ENCODE data around the gene ARHGAP24.

The ARHGAP24 gene

DNA sequence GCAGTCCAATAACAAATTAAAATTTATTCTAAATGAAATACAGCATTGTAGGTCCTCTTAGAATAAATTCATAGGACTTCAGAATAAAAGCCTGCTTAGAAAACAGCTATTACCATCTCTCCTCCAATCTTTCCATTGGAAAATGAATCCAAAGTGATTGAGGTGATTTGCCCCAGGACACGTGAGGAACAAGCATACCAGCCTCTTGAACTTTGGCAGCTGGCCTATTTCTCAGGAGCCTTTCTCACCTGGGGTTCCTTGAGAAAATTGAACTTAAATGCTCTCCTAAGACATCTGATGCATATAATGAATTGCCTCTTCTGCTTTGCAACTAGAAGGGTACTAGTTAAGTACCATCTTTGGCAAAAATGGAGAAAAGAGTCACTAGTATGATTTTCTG lies 13.5 kb downstream of the ARHGAP24 start:
- no peak for TF ChIP-seq CTBP1 (IDR thresholded peaks at IDR 0.05; ENCODE audit: borderline replicate concordance)
- no peak for TF ChIP-seq NFRKB (IDR thresholded peaks at IDR 0.05)
- TF ChIP-seq ZNF384 (IDR thresholded peaks at IDR 0.05): no peak
- TF ChIP-seq LEF1 (IDR thresholded peaks at IDR 0.05; ENCODE audit: borderline replicate concordance): no peak
- TF ChIP-seq FOXK2 (IDR thresholded peaks at IDR 0.05): no peak
- TF ChIP-seq FOXA1 (IDR thresholded peaks at IDR 0.05): no peak
- POLR2A ChIA-PET: interaction anchor here (2.1 kb wide), 1 partner anchor 13 kb away, joined by 8 read pairs; the partner anchor contains the start of gene ARHGAP24
- CTCF ChIA-PET: no interaction called here
- DNase-seq (ENCODE audit: extremely low spot score): no peak

GRCh38 chr4:85489273-85489981 lies 14.5 kb downstream of the ARHGAP24 start:
- POLR2A ChIA-PET: interaction anchor here (2.1 kb wide), 1 partner anchor 14 kb away, joined by 8 read pairs; the partner anchor contains the start of gene ARHGAP24
- TF ChIP-seq ZNF384 (IDR thresholded peaks at IDR 0.05) (no peak), SP1 (IDR thresholded peaks at IDR 0.05) (no peak), TARDBP (IDR thresholded peaks at IDR 0.05) (no peak), SUZ12 (IDR thresholded peaks at IDR 0.05) (no peak), ARNT (IDR thresholded peaks at IDR 0.05) (no peak), CTBP1 (IDR thresholded peaks at IDR 0.05; ENCODE audit: borderline replicate concordance) (no peak), BHLHE40 (IDR thresholded peaks at IDR 0.05; ENCODE audit: borderline replicate concordance) (no peak), L3MBTL2 (conservative IDR thresholded peaks at IDR 0.05) (no peak), HDGF (IDR thresholded peaks at IDR 0.05; ENCODE audit: borderline replicate concordance) (no peak), PKNOX1 (IDR thresholded peaks at IDR 0.05) (no peak)
- no peak for DNase-seq (ENCODE audit: extremely low spot score)
- CTCF ChIA-PET: interaction anchor here (0.6 kb wide), 1 partner anchor 9 kb away, joined by 3 read pairs; no protein-coding TSS in a partner anchor

DNA sequence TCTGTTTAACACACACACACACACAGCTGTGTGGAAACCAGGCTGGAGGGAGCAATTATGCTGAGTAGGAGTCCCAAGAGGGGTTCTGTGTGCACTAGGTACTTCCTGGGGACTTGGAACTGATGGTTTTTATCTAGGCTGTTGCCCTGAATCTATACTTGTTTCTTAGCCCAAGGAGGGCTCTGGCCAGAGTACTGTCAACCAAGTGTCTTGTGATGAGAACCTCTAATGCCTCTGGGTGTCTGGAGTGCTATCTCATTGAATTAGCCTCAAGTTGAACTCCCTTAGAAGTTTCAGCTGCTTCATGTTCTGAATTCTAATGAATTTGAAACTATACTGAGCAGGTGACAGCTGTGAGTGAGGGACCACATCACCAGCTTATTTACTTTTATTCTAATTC lies 16.6 kb downstream of the ARHGAP24 start:
- TF ChIP-seq CTBP1 (IDR thresholded peaks at IDR 0.05; ENCODE audit: borderline replicate concordance): no peak
- no peak for TF ChIP-seq NFRKB (IDR thresholded peaks at IDR 0.05)
- no peak for TF ChIP-seq ZNF384 (IDR thresholded peaks at IDR 0.05)
- no peak for TF ChIP-seq SP1 (IDR thresholded peaks at IDR 0.05)
- no peak for TF ChIP-seq L3MBTL2 (conservative IDR thresholded peaks at IDR 0.05)
- no peak for TF ChIP-seq TARDBP (IDR thresholded peaks at IDR 0.05)
- no peak for TF ChIP-seq FOXA1 (IDR thresholded peaks at IDR 0.05)
- TF ChIP-seq LEF1 (IDR thresholded peaks at IDR 0.05; ENCODE audit: borderline replicate concordance): no peak
- no peak for TF ChIP-seq HDGF (IDR thresholded peaks at IDR 0.05; ENCODE audit: borderline replicate concordance)
- TF ChIP-seq SUZ12 (IDR thresholded peaks at IDR 0.05): no peak
- no peak for TF ChIP-seq PKNOX1 (IDR thresholded peaks at IDR 0.05)
- no peak for TF ChIP-seq ELF4 (IDR thresholded peaks at IDR 0.05)
- TF ChIP-seq BHLHE40 (IDR thresholded peaks at IDR 0.05; ENCODE audit: borderline replicate concordance): no peak
- ChIA-PET CTCF (no interaction called here), POLR2A (no interaction called here)
- DNase-seq (ENCODE audit: extremely low spot score): no peak

- DNase-seq (ENCODE audit: extremely low spot score): no peak
- ChIA-PET POLR2A (no interaction called here), CTCF (no interaction called here)
- no peak for TF ChIP-seq ELF4 (IDR thresholded peaks at IDR 0.05)
- TF ChIP-seq SP1 (IDR thresholded peaks at IDR 0.05): no peak
- no peak for TF ChIP-seq ARNT (IDR thresholded peaks at IDR 0.05)
- TF ChIP-seq L3MBTL2 (conservative IDR thresholded peaks at IDR 0.05): no peak
- no peak for TF ChIP-seq NFRKB (IDR thresholded peaks at IDR 0.05)
These were observed 17.4 kb downstream of the ARHGAP24 start for GRCh38 chr4:85492336-85492735.

DNA sequence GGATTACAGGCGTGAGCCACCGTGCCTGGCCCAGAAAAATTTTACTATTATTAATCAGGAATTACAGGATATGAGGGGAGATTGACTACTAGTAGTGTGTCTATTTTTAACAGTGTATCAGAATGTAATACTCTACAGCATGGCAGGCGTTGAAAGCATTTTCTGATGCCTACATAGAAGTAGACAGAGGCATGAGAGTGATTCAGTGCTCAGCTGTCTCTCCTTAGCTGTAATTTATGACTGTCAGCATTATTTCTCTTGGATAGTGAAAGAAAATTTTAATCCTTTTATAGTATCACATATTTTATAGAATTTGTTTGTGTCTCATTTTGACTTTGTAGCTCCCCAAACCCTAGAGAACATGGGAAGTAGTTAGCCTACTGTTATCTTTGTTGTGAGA lies 20.7 kb downstream of the ARHGAP24 start:
- no peak for DNase-seq (ENCODE audit: extremely low spot score)
- CTCF ChIA-PET: no interaction called here
- POLR2A ChIA-PET: no interaction called here
- TF ChIP-seq CTBP1 (IDR thresholded peaks at IDR 0.05; ENCODE audit: borderline replicate concordance) (no peak), TARDBP (IDR thresholded peaks at IDR 0.05) (no peak), SP1 (IDR thresholded peaks at IDR 0.05) (no peak), HDGF (IDR thresholded peaks at IDR 0.05; ENCODE audit: borderline replicate concordance) (no peak), LEF1 (IDR thresholded peaks at IDR 0.05; ENCODE audit: borderline replicate concordance) (no peak), BHLHE40 (IDR thresholded peaks at IDR 0.05; ENCODE audit: borderline replicate concordance) (no peak), ARNT (IDR thresholded peaks at IDR 0.05) (no peak), FOXK2 (IDR thresholded peaks at IDR 0.05) (no peak), PKNOX1 (IDR thresholded peaks at IDR 0.05) (no peak), L3MBTL2 (conservative IDR thresholded peaks at IDR 0.05) (no peak), FOXA1 (IDR thresholded peaks at IDR 0.05) (no peak), ELF4 (IDR thresholded peaks at IDR 0.05) (no peak), FOXM1 (IDR thresholded peaks at IDR 0.05; ENCODE audit: borderline replicate concordance) (no peak), ZNF384 (IDR thresholded peaks at IDR 0.05) (no peak), SUZ12 (IDR thresholded peaks at IDR 0.05) (no peak)

DNA sequence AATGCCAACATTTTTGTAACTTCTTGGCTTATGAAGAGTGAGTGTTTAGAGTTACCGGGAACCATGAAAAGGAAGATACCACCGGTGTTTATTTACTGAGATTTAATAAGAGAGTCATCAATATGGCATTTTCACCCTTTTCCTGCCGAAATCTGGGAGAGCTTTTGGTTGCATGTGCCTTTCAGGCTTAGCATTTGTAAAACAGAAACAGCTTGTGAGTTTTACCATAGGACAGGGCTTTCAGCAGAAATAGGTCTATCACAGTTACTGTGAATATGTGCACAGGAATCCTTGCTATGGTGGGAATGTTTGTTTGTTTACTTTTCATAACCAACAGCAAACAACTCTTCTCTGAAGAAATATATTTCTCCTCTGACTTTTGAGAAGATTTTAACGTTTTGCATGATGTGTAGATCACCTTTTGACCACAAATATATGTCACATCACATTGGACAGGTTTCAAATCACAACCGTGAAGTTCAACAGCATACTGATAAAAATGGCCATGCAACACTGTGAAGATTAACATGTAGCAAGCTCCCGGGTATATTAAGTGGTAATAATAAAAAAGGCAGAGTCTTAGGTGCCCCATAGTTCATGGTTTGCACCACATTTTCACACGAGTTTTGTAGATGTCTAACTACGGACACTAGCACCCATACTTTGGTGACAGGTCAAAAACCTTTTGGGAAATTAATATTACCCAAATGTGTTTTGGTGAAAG lies 21.3 kb downstream of the ARHGAP24 start:
- CTCF ChIA-PET: no interaction called here
- no peak for TF ChIP-seq FOXM1 (IDR thresholded peaks at IDR 0.05; ENCODE audit: borderline replicate concordance)

More for the DNA sequence above, 21.3 kb downstream of the ARHGAP24 start:
- POLR2A ChIA-PET: no interaction called here
- DNase-seq (ENCODE audit: extremely low spot score): no peak
